Common myeloid progenitor, CD34-positive (primary cell): ENCODE results near the gene GOLGA6A.

Experiments used
- CTCF ChIA-PET: fragments of 350-600 bp; sonication (Branson Sonifier 250); formaldehyde crosslinking; loops from one replicate; lab custom pipeline; 2021; ENCODE audit warnings: antibody characterized with exemption; lab: Charles Lee
- POLR2A ChIA-PET: fragments of 350-600 bp; sonication (Branson Sonifier 250); formaldehyde crosslinking; loops from one replicate; lab custom pipeline; 2021; ENCODE audit warnings: antibody characterized with exemption; lab: Charles Lee
- DNase-seq, 3 donors: peaks; one replicate each; pipeline versions ENCODE4 v3.0.0 to v3.0.0-alpha.2; 2013
- H3K27ac ChIP-seq, 2 experiments: 1 replicate in 1 of 2; 2 replicates in 1 of 2; pipeline ENCODE4 v1.7.0; 2013; ENCODE audit warnings: inconsistent platforms in 2 of 2, low read length in 2 of 2, mild to moderate bottlenecking in 2 of 2, low read depth in 1 of 2, moderate library complexity in 1 of 2; ENCODE audit not compliant: severe bottlenecking in 2 of 2, insufficient read depth in 1 of 2, poor library complexity in 1 of 2
- H3K27me3 ChIP-seq, 5 experiments: replicated peaks in 2 of 5; 1 replicate in 3 of 5; 2 replicates in 2 of 5; pipeline versions ENCODE4 v1.6.1 to v1.7.0; 2013; ENCODE audit warnings: low read length in 4 of 5, mild to moderate bottlenecking in 2 of 5, moderate library complexity in 2 of 5, inconsistent platforms in 1 of 5; ENCODE audit not compliant: insufficient read depth in 5 of 5, control insufficient read depth in 4 of 5
- H3K36me3 ChIP-seq, 4 experiments: 1 replicate in 2 of 4; 2 replicates in 2 of 4; pipeline versions ENCODE4 v1.6.1 to v1.7.0; 2013; ENCODE audit warnings: low read length in 3 of 4, control low read depth in 1 of 4, mild to moderate bottlenecking in 1 of 4; ENCODE audit not compliant: control insufficient read depth in 4 of 4, insufficient read depth in 4 of 4
- H3K4me1 ChIP-seq, 4 experiments: 1 replicate in 3 of 4; 2 replicates in 1 of 4; pipeline versions ENCODE4 v1.6.1 to v1.7.1; 2013; ENCODE audit warnings: low read length in 3 of 4, mild to moderate bottlenecking in 3 of 4, control low read depth in 1 of 4, inconsistent platforms in 1 of 4, moderate library complexity in 1 of 4; ENCODE audit not compliant: control insufficient read depth in 4 of 4, insufficient read depth in 4 of 4; ENCODE audit errors: control extremely low read depth in 1 of 4
- H3K4me3 ChIP-seq, 7 experiments: 1 replicate in 4 of 7; 2 replicates in 3 of 7; pipeline versions ENCODE4 v1.5.1 to v1.7.0; 2013; ENCODE audit warnings: mild to moderate bottlenecking in 7 of 7, low read length in 6 of 7, moderate library complexity in 6 of 7, inconsistent platforms in 2 of 7, low read depth in 2 of 7, control low read depth in 1 of 7; ENCODE audit not compliant: insufficient read depth in 4 of 7, control insufficient read depth in 1 of 7; ENCODE audit errors: extremely low read depth in 1 of 7
- H3K9me3 ChIP-seq, 5 experiments: 1 replicate in 4 of 5; 2 replicates in 1 of 5; pipeline versions ENCODE4 v1.6.1 to v1.7.1; 2013; ENCODE audit warnings: low read length in 4 of 5, mild to moderate bottlenecking in 2 of 5, inconsistent platforms in 1 of 5, low read depth in 1 of 5, moderate library complexity in 1 of 5; ENCODE audit not compliant: control insufficient read depth in 4 of 5, insufficient read depth in 2 of 5; ENCODE audit errors: control extremely low read depth in 1 of 5
- WGBS: methylation state at CpG from one replicate; pipeline ENCODE4 v1.1.5; 2013; ENCODE audit not compliant: insufficient coverage; 5-methylcytosine and 5-hydroxymethylcytosine counted together

GOLGA6A gene

GRCh38 chr15:74044267-74045110 is 37.9 kb downstream of the GOLGA6A start:
- Histone ChIP-seq H3K27ac (no peak overlapping the region), H3K27me3 (no peaks in the 10 kb centered on the region), H3K9me3 (no peaks in the 10 kb centered on the region), H3K4me1 (peaks cover 0 to 17% (median 8%) of the 10 kb centered on the region in 4 experiments), H3K36me3 (peaks cover 4 to 56% (median 24%) of the 10 kb centered on the region in 4 experiments), H3K4me3 (no peak overlapping the region)
- no peak for DNase-seq
- CTCF ChIA-PET: interaction anchor here (0.9 to 4.3 kb wide), 5 partner anchors 10 to 93 kb away, joined by 3 to 23 read pairs (median 4); no protein-coding TSS in a partner anchor
- 96% methylated on average over 28 of the region's 31 CpGs for WGBS
- POLR2A ChIA-PET: no interaction called here

- Histone ChIP-seq H3K36me3 (peaks cover 4 to 57% (median 24%) of the 10 kb centered on the region in 4 experiments), H3K9me3 (no peaks in the 10 kb centered on the region), H3K4me3 (no peak overlapping the region), H3K27me3 (no peaks in the 10 kb centered on the region), H3K27ac (no peak overlapping the region), H3K4me1 (peaks cover 0 to 23% (median 10%) of the 10 kb centered on the region in 4 experiments)
- no peak for DNase-seq
- ChIA-PET POLR2A (no interaction called here), CTCF (interaction anchor here (0.9 to 4.3 kb wide), 5 partner anchors 9 to 92 kb away, joined by 3 to 23 read pairs (median 4); no protein-coding TSS in a partner anchor)
- WGBS: 80% methylated on average over 5 of the region's 7 CpGs
Observed at GRCh38 chr15:74043425-74044266, 38.7 kb downstream of the GOLGA6A start.

- peaks cover 0 to 20% (median 7%) of the 10 kb centered on the region in 4 experiments for H3K4me1 ChIP-seq
- no peaks in the 10 kb centered on the region for H3K27me3 ChIP-seq
- H3K9me3 ChIP-seq: no peaks in the 10 kb centered on the region
- peaks cover 4 to 63% (median 26%) of the 10 kb centered on the region in 4 experiments for H3K36me3 ChIP-seq
- DNase-seq: no peak
- WGBS: 97% methylated on average over 9 of the region's 11 CpGs
- no peak overlapping the region for H3K4me3 ChIP-seq
- ChIA-PET CTCF (interaction anchor here (1.1 to 4.3 kb wide), 6 partner anchors 8 to 91 kb away, joined by 3 to 23 read pairs (median 4); no protein-coding TSS in a partner anchor), POLR2A (no interaction called here)
- no peak overlapping the region for H3K27ac ChIP-seq
Observed at GRCh38 chr15:74042603-74043424, 39.5 kb downstream of the GOLGA6A start.

GRCh38 chr15:74041777-74042435 is 40.4 kb downstream of the GOLGA6A start:
- Histone ChIP-seq H3K36me3 (peaks cover 4 to 71% (median 32%) of the 10 kb centered on the region in 4 experiments), H3K27me3 (no peaks in the 10 kb centered on the region), H3K27ac (no peak overlapping the region), H3K9me3 (no peaks in the 10 kb centered on the region), H3K4me3 (no peak overlapping the region), H3K4me1 (peaks cover 0 to 21% (median 6%) of the 10 kb centered on the region in 4 experiments)
- no peak for DNase-seq
- ChIA-PET CTCF (interaction anchor here (1.1 to 6.3 kb wide), 6 partner anchors 7 to 69 kb away, joined by 3 to 53 read pairs (median 4); no protein-coding TSS in a partner anchor), POLR2A (no interaction called here)
- 96% methylated on average over 8 of the region's 8 CpGs for WGBS

- WGBS: 99% methylated on average over 9 of the region's 10 CpGs
- no peak overlapping the region for H3K4me3 ChIP-seq
- CTCF ChIA-PET: interaction anchor here (0.8 to 6.3 kb wide), 7 partner anchors 8 to 82 kb away, joined by 3 to 53 read pairs (median 4); no protein-coding TSS in a partner anchor
Observed at GRCh38 chr15:74041311-74041756, 41.0 kb downstream of the GOLGA6A start.

More at GRCh38 chr15:74041311-74041756, 41.0 kb downstream of the GOLGA6A start:
- Histone ChIP-seq H3K4me1 (peaks cover 0 to 24% (median 4%) of the 10 kb centered on the region in 4 experiments), H3K27me3 (no peaks in the 10 kb centered on the region), H3K27ac (no peak overlapping the region), H3K36me3 (peaks cover 4 to 75% (median 37%) of the 10 kb centered on the region in 4 experiments), H3K9me3 (no peaks in the 10 kb centered on the region)
- no peak for DNase-seq
- POLR2A ChIA-PET: no interaction called here
